GM11168 (cell line): ENCODE results near the gene ST3GAL4.
"Not testable (repeated sequence)": the region's sequence is repeated elsewhere in the genome, so short reads cannot be mapped to it uniquely, and the experiment has no call there.

ENCODE experiments used
- in situ Hi-C: fragments of 300-500 bp; cut with MboI; formaldehyde crosslinking; loops from one replicate; pipeline ENCODE4 v1.12.0; 2022; ENCODE audit warnings: low sequenced_read_pairs; ENCODE audit not compliant: unreplicated experiment

The ST3GAL4 gene

DNA sequence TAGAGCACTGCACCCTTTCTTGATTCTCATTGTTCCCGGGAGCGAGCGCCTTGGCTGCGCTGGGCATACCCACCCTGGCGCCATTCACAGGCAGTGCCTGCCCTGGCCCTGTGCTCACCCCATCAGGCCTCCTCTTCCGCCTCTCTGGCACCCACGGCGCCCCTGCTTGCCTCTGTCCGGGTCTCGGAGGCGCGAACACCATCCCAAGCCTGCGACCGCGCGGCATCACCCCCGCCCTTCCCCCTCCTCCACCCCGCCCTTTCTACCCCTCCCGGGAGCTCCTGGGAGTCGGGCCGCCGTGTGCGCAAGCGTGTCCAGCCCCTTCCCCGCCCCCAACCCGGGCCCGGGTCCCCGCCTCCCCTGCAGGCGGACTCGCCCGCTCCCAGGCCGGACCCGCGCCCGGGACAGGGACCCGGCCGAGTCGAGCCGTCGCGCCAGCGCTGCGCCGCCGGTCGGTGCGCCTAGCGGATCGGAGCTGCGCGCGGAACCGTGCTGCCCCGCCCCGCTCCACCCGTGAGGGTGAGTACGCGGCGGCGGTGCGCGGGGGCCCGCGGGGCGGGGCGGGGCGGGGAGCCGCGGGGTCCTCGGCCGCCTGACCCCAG is at the start of gene ST3GAL4:
ST3GAL4 (plus strand) TSS at position 363 of the 602 bp plus-strand sequence. CDS start 50,470 bp downstream, outside the sequence.
- in situ Hi-C loops = no loop called here

GRCh38 chr11:126305699-126306098 is 49.8 kb upstream of the ST3GAL4 start:
- in situ Hi-C loops = no loop called here

DNA sequence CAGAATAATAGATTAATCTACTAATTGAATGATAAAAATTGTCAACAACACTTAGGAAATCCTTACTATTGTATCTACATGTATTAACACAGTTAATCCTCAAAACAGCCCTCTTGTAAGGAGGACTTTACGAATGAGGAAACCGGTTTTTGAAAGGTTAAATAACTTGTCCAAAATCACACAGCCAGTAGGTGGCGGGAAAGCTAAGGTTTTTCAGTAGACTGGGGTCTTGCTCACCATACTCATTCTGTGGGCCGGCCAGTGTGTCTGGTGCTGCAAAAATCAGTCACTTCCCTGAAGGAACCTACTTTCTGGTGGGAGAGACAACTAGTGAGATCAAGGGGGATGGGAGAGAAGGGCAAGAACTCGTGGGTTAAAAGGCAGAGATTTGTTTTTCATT is 47.8 kb upstream of the ST3GAL4 start:
- in situ Hi-C loops = no loop called here

GRCh38 chr11:126308271-126308671 is 47.2 kb upstream of the ST3GAL4 start:
- in situ Hi-C loops = no loop called here

- in situ Hi-C loops = not testable (repeated sequence)
Observed at GRCh38 chr11:126308771-126309170, 46.7 kb upstream of the ST3GAL4 start.

DNA sequence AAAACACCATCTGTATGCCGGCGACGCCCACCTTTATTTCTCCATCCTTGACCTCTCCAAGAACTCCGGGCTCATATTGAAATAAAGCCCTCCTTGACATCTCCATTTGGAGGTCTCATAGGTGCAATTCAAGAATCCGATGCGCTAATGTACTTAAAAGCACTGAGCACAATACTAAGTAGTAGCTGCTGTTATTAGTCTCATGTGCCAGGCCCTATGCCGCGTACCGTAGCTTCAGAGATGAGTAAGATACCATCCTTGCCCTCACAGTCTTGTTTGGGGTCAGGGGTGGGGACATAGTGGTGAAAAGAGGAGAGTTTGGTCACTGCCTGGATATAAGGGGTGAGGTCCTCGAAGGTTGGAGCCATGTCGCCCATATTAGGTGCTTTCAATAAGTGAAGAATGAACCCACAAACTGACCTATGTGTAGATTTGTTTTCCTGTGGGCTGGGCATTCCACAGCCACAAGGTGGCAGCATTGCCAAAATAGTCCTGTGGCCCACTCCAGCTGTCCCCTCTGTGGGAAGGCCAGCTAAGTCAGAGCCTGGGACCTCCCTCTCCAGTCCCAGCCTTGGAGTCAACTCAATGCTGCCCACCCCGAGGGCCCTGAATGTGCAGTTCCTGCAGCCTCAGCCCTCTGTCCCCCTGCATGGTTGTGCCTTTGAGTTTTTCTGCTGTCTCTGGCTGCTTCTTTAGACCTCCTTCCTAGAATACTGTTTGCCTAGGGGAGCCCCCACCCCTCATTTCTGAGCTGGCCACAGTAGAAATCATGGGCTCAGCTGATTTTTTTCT is 45.1 kb upstream of the ST3GAL4 start:
- in situ Hi-C loops = no loop called here

GRCh38 chr11:126310992-126311310 is 44.5 kb upstream of the ST3GAL4 start:
- in situ Hi-C loops = no loop called here

- in situ Hi-C loops = no loop called here
Observed at GRCh38 chr11:126311401-126312291, 43.8 kb upstream of the ST3GAL4 start.

- in situ Hi-C loops = no loop called here
Observed at GRCh38 chr11:126312961-126313360, 42.5 kb upstream of the ST3GAL4 start.

- in situ Hi-C loops = no loop called here
Observed at GRCh38 chr11:126313826-126314225, 41.7 kb upstream of the ST3GAL4 start.

DNA sequence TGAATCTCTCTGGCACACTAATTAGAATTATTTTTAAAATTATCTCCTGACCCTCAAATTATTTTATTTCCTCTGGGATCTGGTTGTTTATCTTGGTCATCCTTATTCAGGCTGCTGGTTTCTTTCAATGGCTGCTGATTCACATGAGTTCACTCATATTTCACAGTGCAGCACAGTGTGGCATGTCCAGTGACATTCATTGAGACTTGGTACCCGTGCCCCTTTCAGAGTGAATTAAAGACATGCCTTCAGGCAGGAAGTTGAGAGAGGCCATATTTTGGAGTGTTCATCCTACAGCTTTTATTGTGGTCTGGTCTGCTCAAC is 38.1 kb upstream of the ST3GAL4 start:
- in situ Hi-C loops = no loop called here

GRCh38 chr11:126317756-126318573 is 37.5 kb upstream of the ST3GAL4 start:
- in situ Hi-C loops = no loop called here

DNA sequence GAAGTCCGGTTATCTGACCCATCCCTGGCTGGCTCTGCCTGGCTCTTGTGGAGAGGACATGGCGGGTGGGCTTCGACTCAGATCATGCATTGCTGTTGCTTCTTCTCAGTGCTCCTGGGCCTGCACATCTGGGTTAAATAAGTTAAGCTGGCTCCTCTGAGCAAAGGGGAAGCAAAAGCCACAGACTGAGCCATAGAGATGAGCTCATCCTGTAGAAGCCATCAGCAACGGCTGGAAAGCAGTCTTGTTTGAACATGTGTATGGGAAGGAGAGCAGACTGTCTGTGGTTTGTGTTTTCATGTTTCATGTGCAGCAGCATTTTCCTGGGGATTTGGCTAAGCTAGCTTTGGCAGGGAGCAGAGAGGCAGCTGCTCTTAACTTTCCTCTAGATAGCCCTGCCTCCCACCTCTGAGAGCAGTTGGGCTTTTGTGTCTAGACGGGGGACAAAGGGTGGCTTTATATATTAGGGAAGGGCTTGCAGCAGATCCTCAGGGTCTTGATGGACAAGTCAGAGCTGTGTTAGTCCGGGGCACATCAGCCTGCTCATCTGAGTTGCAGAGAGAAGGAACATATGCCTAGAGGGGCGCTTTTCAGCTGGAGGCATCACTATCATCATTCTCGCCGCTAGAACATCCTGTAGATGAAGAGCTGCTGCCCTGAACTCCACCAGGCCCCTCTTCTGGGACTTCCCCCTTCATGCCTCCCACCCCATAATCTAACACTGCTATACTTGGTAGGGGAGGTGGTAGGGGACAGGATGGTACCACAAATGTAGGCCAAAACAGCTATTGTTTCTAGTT is 36.7 kb upstream of the ST3GAL4 start:
- in situ Hi-C loops = no loop called here

DNA sequence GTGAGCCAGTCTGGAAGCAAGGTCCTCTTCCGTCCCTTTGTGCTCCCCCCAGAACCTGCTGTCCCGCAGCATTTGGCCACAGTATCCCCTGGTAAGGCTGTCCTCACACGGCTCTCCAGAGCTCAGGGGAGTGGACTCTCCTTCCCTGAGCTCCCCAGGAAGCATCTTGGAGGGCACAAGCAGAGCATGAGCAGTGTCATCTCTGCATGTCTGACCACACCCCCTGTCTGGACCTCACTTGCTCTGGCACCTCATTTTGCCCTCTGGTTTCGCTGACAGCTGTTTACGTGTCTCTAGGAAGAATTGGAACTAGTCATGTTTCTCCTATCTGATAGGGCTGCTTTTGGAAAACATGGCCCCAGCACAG is 36.1 kb upstream of the ST3GAL4 start:
- in situ Hi-C loops = no loop called here

DNA sequence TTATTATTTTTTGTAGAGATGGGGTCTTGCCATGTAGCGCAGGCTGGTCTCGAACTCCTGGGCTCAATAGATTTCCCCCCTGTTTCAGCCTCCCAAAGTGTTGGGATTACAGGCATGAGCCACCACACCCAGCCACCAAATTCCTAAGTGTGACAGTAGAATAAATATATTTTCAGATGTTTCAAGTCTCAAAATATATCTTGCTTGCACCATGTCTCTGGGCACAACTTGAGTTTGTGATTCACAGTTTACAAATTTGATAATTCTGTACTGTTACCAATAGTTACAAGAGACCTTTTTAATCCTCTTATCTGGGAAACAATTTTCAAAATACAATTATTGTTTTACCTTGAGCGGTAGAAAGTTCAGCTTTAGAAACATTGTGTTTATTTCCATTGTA is 32.5 kb upstream of the ST3GAL4 start:
- in situ Hi-C loops = no loop called here

GRCh38 chr11:126327281-126328000 is 28.0 kb upstream of the ST3GAL4 start:
- in situ Hi-C loops = no loop called here

- in situ Hi-C loops = no loop called here
Observed at GRCh38 chr11:126328001-126328390, 27.5 kb upstream of the ST3GAL4 start.

- in situ Hi-C loops = no loop called here
Observed at GRCh38 chr11:126328444-126328843, 27.0 kb upstream of the ST3GAL4 start.
